ENCODE results near the gene SLC26A9. TPM values are rescaled to one million over a fixed set of nuclear protein-coding genes. Genes with fewer than 3 reads are reported as not detected.

SLC26A9 gene
- total and polyA plus RNA-seq, 9 of the 15 experiments (the other 6 are each of a cell fraction or from before 2014, with no cell fraction given) = 0.03 TPM; not detected in 8

DNA sequence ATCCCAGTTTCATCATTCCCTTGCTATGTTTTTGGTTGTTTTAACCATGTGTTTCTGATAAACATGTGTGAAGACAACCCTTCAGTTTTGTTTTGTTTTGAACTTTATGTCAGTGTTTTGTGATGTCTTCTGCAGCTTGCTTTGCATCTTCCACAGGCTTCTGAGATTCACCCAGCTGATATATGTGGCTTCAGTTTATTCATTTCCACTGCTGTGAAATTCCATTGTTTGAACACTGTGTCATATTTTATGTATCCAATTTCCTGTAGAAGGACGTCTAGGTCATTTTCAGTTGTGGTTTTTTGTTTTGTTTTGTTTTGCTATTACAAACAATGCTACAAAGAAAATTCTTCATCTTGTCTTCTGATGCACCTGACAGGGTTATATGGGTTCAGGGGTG, 27.2 kb upstream of the SLC26A9 start (continued):
- TF ChIP-seq, protein P1, sequence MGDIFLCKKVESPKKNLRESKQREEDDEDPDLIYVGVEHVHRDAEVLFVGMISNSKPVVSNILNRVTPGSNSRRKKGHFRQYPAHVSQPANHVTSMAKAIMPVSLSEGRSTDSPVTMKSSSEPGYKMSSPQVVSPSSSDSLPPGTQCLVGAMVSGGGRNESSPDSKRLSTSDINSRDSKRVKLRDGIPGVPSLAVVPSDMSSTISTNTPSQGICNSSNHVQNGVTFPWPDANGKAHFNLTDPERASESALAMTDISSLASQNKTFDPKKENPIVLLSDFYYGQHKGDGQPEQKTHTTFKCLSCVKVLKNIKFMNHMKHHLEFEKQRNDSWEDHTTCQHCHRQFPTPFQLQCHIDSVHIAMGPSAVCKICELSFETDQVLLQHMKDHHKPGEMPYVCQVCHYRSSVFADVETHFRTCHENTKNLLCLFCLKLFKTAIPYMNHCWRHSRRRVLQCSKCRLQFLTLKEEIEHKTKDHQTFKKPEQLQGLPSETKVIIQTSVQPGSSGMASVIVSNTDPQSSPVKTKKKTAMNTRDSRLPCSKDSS (IDR thresholded peaks at IDR 0.05; ENCODE audit: low read depth, partially characterized antibody) = no peak
- TF ChIP-seq CBX2 (IDR thresholded peaks at IDR 0.05; ENCODE audit: insufficient read depth, low read length, poor library complexity, severe bottlenecking) (no peak), NFIC (IDR thresholded peaks at IDR 0.05) (no peak), ZNF436 (CRISPR knock-in tag; IDR thresholded peaks at IDR 0.05) (no peak), KAT8 (IDR thresholded peaks at IDR 0.05; ENCODE audit: low read depth) (no peak)

GRCh38 chr1:205969229-205969628, 26.0 kb upstream of the SLC26A9 start:
- no peak for TF ChIP-seq TRIM24 (IDR thresholded peaks at IDR 0.05)
- TF ChIP-seq CREBBP (IDR thresholded peaks at IDR 0.05; ENCODE audit: low read depth, low read length) = no peak
- no peak for TF ChIP-seq ZNF263 (CRISPR knock-in tag; IDR thresholded peaks at IDR 0.05; ENCODE audit: borderline replicate concordance)
- TF ChIP-seq ZSCAN32 (CRISPR knock-in tag; IDR thresholded peaks at IDR 0.05) = no peak
- TF ChIP-seq MTA1 (IDR thresholded peaks at IDR 0.05; ENCODE audit: borderline replicate concordance) = no peak
- TF ChIP-seq, protein P2, sequence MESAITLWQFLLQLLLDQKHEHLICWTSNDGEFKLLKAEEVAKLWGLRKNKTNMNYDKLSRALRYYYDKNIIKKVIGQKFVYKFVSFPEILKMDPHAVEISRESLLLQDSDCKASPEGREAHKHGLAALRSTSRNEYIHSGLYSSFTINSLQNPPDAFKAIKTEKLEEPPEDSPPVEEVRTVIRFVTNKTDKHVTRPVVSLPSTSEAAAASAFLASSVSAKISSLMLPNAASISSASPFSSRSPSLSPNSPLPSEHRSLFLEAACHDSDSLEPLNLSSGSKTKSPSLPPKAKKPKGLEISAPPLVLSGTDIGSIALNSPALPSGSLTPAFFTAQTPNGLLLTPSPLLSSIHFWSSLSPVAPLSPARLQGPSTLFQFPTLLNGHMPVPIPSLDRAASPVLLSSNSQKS (CRISPR knock-in tag; IDR thresholded peaks at IDR 0.05) = no peak
- no peak for TF ChIP-seq VEZF1 (CRISPR knock-in tag; IDR thresholded peaks at IDR 0.05)
- no peak for TF ChIP-seq TCF7 (IDR thresholded peaks at IDR 0.05; ENCODE audit: borderline replicate concordance)
- no peaks in the 10 kb centered on the region for H4K20me1 ChIP-seq (replicated peaks; ENCODE audit: control insufficient read depth, insufficient read depth, low read length)
- no peak for ATAC-seq
- ChIA-PET CTCF (ENCODE audit: low intra/inter-chr PET ratio) (no interaction called here), POLR2A (interaction anchor here (0.6 to 1.0 kb wide), 3 partner anchors 9 to 28 kb away, joined by 3 to 5 read pairs (median 3); partner anchors contain the start of gene SLC26A9)
- H3K9ac ChIP-seq (ENCODE audit: insufficient read depth in 1 of 2, low read depth in 2 of 2, low read length in 2 of 2) = no peak overlapping the region
- peaks cover 14 to 49% of the 10 kb centered on the region in 2 experiments; a peak in 4 of 5 replicates for H3K27me3 ChIP-seq (ENCODE audit: control insufficient read depth in 2 of 2, insufficient read depth in 2 of 2, low read length in 2 of 2)
- no peaks in the 10 kb centered on the region for H3K4me1 ChIP-seq (replicated peaks in 1 of 2; ENCODE audit: control insufficient read depth in 2 of 2, insufficient read depth in 2 of 2, low read length in 2 of 2)
- BruUV-seq (replicated peaks) = no TSS peak
- no peaks in the 10 kb centered on the region for H3K79me2 ChIP-seq (ENCODE audit: control insufficient read depth, insufficient read depth, low read length)
- no peaks in the 10 kb centered on the region for H3K9me1 ChIP-seq (ENCODE audit: control insufficient read depth, insufficient read depth, low read length)
- H3K36me3 ChIP-seq (ENCODE audit: control insufficient read depth, insufficient read depth, low read length) = no peaks in the 10 kb centered on the region
- no peaks in the 10 kb centered on the region; the same call in 1 of the 2 replicates for H3K9me3 ChIP-seq (replicated peaks; ENCODE audit: control insufficient read depth, insufficient read depth, low read depth, low read length)
- H3K4me2 ChIP-seq (ENCODE audit: insufficient read depth, low read length) = no peak overlapping the region
- no peak overlapping the region for H3K27ac ChIP-seq (ENCODE audit: extremely low read depth, low read depth, low read length)
- WGBS (ENCODE audit: insufficient coverage, low coverage, missing lambda C conversion rate) = 4% methylated on average over 8 of the region's 8 CpGs
- in situ Hi-C loops (cut with MboI) = no loop called here
- H3K4me3 ChIP-seq = no peak overlapping the region
- H2AFZ ChIP-seq (ENCODE audit: low read depth, low read length) = no peak overlapping the region
- intact Hi-C loops (cut with micrococcal nuclease) = no loop called here
- DNase-seq (ENCODE audit: extremely low read depth in 1 of 4, low spot score in 3 of 4) = no peak
- FAIRE-seq = no peak
